BJ (cell line): ENCODE measurements around the gene ZYG11B. TPM values are rescaled to one million over a fixed set of nuclear protein-coding genes. Genes with fewer than 3 reads are reported as not detected.
A peak's percentile ranks its signal among the peaks of the same experiment; 100 is the strongest.
"Not testable (repeated sequence)": the region's sequence is repeated elsewhere in the genome, so short reads cannot be mapped to it uniquely, and the experiment has no call there.

Experiments
- CTCF ChIA-PET: fragments of 350-600 bp; formaldehyde crosslinking; extraction: SDS; loops from one replicate; lab custom pipeline; 2021; ENCODE audit warnings: antibody characterized with exemption, inconsistent platforms; lab: Yijun Ruan, JAX
- POLR2A ChIA-PET: fragments of 300-600 bp; sonication (Branson Sonifier 250); formaldehyde crosslinking; extraction: SDS; loops from one replicate; lab custom pipeline; 2021; ENCODE audit warnings: antibody characterized with exemption; lab: Charles Lee
- DNase-seq: peaks from one replicate; pipeline ENCODE4 v3.0.0-alpha.2; 2011; ENCODE audit warnings: low read depth
- H3K27me3 ChIP-seq: 2 replicates; pipeline ENCODE4 v1.6.0; 2011; ENCODE audit warnings: low read length; ENCODE audit not compliant: control insufficient read depth, insufficient read depth
- H3K36me3 ChIP-seq: 2 replicates; pipeline ENCODE4 v1.5.1; 2011; ENCODE audit warnings: low read length; ENCODE audit not compliant: control insufficient read depth, insufficient read depth
- H3K4me3 ChIP-seq: 2 replicates; pipeline ENCODE4 v1.5.1; 2011; ENCODE audit warnings: low read depth, mild to moderate bottlenecking, control low read depth, low read length
- CTCF ChIP-seq: IDR thresholded peaks from 2 replicates; pipeline ENCODE4 v1.5.1; 2011; ENCODE audit warnings: low read depth, mild to moderate bottlenecking, control low read depth, inconsistent platforms, low read length, moderate library complexity; ENCODE audit not compliant: insufficient read depth
- polyA plus RNA-seq: library from polyadenylated mRNA; depleted of rRNA; stranded (reverse); fragments of >200 nt; gene quantifications from 2 replicates; pipeline ENCODE4 v1.2.3, GENCODE V29; 2011

Gene ZYG11B
- polyA plus RNA-seq, 1 experiment: 19.0 TPM

GRCh38 chr1:52725903-52726264 lies 369 bp upstream of the ZYG11B start:
- no peak for TF ChIP-seq CTCF
- no peaks in the 10 kb centered on the region for H3K27me3 ChIP-seq
- H3K36me3 ChIP-seq: no peaks in the 10 kb centered on the region
- ChIA-PET CTCF (no interaction called here), POLR2A (no interaction called here)
- DNase-seq: no peak
- H3K4me3 ChIP-seq: peak overlapping the region; percentile 92

- Histone ChIP-seq H3K4me3 (peak overlapping the region; percentile 92), H3K27me3 (no peaks in the 10 kb centered on the region), H3K36me3 (peaks cover 2% of the 10 kb centered on the region)
- ChIA-PET CTCF (interaction anchor here (1.0 kb wide), 1 partner anchor 11 kb away, joined by 4 read pairs; no protein-coding TSS in a partner anchor), POLR2A (no interaction called here)
- no peak for TF ChIP-seq CTCF
- DNase-seq: no peak
Measured at GRCh38 chr1:52727114-52727586, 897 bp downstream of the ZYG11B start.

GRCh38 chr1:52727956-52728656 lies 1.9 kb downstream of the ZYG11B start:
- Histone ChIP-seq H3K36me3 (peaks cover 2% of the 10 kb centered on the region), H3K4me3 (no peak overlapping the region), H3K27me3 (no peaks in the 10 kb centered on the region)
- CTCF ChIA-PET: interaction anchor here (0.9 to 1.6 kb wide), 2 partner anchors 20 to 452 kb away, joined by 3 to 5 read pairs; no protein-coding TSS in a partner anchor
- no peak for DNase-seq
- POLR2A ChIA-PET: no interaction called here
- no peak for TF ChIP-seq CTCF

DNA sequence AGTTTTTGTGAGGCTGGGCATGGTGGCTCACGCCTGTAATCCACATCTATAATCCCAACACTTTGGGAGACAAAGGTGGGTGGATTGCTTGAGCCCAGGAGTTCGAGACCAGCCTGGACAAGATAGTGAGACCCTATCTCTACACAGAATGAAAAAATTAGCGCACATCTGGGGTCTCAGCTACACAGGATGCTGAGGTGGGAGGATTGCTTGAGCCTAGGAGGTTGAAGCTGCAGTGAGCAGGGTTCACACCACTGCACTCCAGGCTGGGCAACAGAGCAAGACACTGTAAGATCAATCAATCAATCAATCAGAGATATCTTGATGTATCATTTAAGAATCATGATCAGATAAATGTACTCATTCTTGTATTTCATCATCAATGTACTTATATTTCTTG lies 7.1 kb downstream of the ZYG11B start:
- Histone ChIP-seq H3K27me3 (no peaks in the 10 kb centered on the region), H3K4me3 (no peak overlapping the region), H3K36me3 (peaks cover 2% of the 10 kb centered on the region)
- TF ChIP-seq CTCF: no peak
- CTCF ChIA-PET: interaction anchor here (1.0 kb wide), 1 partner anchor 18 kb away, joined by 4 read pairs; no protein-coding TSS in a partner anchor
- POLR2A ChIA-PET: no interaction called here
- DNase-seq: no peak

- POLR2A ChIA-PET, CTCF ChIA-PET, DNase-seq, H3K4me3 ChIP-seq, H3K27me3 ChIP-seq, H3K36me3 ChIP-seq: not testable (repeated sequence)
Measured at GRCh38 chr1:52735371-52735770, 9.1 kb downstream of the ZYG11B start.
